Stimulated activated CD8-positive, alpha-beta memory T cell treated with anti-CD3 and anti-CD28 coated beads, Interleukin-15, amount 100 ng/mL, for 1 hour (primary cell): ENCODE results near the gene PRODH.
"Not testable (repeated sequence)": the region's sequence is repeated elsewhere in the genome, so short reads cannot be mapped to it uniquely, and the experiment has no call there.

Experiments used
- DNase-seq: peaks from one replicate; pipeline ENCODE4 v3.0.0-alpha.2; 2020; ENCODE audit warnings: low read depth

The PRODH gene, protein sequence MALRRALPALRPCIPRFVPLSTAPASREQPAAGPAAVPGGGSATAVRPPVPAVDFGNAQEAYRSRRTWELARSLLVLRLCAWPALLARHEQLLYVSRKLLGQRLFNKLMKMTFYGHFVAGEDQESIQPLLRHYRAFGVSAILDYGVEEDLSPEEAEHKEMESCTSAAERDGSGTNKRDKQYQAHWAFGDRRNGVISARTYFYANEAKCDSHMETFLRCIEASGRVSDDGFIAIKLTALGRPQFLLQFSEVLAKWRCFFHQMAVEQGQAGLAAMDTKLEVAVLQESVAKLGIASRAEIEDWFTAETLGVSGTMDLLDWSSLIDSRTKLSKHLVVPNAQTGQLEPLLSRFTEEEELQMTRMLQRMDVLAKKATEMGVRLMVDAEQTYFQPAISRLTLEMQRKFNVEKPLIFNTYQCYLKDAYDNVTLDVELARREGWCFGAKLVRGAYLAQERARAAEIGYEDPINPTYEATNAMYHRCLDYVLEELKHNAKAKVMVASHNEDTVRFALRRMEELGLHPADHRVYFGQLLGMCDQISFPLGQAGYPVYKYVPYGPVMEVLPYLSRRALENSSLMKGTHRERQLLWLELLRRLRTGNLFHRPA

DNA sequence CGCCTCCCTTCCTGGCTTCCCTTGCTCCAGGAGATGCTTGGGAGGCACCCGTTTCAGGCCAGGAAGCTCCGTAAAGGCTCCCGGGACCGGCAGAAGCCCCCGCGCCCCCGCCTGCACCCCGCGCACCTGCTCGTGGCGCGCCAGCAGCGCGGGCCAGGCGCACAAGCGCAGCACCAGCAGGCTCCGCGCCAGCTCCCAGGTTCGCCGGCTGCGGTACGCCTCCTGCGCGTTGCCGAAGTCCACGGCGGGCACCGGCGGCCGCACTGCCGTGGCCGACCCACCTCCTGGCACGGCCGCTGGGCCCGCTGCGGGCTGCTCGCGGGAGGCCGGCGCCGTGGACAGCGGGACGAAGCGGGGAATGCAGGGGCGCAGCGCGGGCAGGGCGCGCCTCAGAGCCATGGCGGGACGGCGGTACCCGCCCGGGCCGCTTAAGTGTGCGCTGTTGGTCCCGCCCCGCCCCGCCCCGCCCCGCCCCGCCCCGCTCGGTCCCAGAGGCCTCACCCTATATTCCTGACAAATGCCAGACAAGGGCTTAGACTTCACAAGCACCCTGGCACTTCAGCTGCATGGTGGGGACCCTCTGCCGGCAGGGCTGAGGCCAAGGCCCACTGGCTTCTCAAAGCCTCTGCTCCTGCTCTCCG lies at the start of gene PRODH:
PRODH (minus strand) TSS at position 405 of the 641 bp plus-strand sequence; CDS start at position 399, 6 bp downstream.
- DNase-seq = no peak

- DNase-seq = no peak
These were observed 49.7 kb upstream of the PRODH start for GRCh38 chr22:18985780-18986179.

GRCh38 chr22:18984564-18984963 lies 48.5 kb upstream of the PRODH start:
- no peak for DNase-seq

GRCh38 chr22:18983120-18983651 lies 47.1 kb upstream of the PRODH start:
- no peak for DNase-seq

GRCh38 chr22:18980829-18981228 lies 44.7 kb upstream of the PRODH start:
- no peak for DNase-seq

DNA sequence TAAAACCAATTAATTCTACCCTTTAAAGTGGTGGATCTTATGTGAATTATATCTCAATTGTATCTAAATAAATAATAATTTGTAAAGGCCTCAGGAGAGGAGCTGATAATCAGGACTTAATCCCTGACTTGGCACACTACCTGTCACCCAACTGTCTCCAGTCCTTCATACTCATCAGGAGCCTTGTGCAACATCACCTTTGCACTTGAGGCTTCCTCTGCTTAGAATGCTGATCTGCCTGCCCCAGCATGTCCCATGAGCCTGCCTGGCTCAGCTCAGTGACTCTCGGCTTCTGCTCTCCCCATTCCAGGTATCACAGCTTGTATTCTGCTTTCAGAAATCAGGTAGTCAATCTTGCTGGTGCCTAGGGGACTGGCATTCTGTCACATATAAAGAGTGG lies 43.9 kb upstream of the PRODH start:
- no peak for DNase-seq

- DNase-seq = no peak
These were observed 42.4 kb upstream of the PRODH start for GRCh38 chr22:18978506-18978905.

- no peak for DNase-seq
These were observed 41.8 kb upstream of the PRODH start for GRCh38 chr22:18977824-18978425.

GRCh38 chr22:18976197-18976751 lies 40.2 kb upstream of the PRODH start:
- no peak for DNase-seq

DNA sequence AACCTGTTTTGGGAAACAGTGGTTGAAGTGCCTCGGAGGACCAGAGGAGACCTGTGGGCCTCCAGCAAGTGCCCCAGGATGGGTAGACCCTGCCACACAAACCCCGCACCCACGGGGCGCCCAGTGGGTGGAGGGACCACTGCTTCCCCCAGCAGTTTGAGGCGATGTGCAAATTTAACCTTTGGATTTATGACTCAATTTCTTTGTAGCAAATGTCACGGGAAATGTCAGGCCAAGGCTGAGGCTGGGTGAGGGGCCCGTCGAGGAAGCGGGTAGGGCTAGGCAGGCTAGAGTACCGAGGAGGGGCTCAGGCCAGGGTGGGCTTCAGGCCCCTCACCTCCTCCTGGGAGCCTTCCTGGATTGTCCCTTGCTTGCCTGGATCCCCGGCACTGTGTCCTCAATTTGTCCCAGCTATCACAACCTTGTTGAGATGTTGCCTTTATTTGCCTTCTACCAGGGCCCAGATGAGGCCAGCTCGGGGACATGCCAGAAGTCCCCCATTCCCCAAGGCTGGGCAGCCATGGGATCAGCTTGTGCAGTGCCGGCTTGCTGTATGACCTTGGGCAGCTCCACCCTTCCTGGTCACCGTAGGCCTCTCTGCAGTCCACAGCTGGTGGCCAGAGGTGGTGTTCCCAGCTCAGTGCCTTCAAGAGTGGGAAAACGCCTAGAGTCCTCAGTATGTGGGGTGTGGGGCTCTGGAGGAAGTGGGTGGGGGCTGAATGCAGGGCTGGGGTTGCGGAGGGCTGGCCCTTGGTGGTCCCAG lies 39.5 kb upstream of the PRODH start:
- DNase-seq = no peak

GRCh38 chr22:18974477-18975180 lies 38.5 kb upstream of the PRODH start:
- DNase-seq = no peak

DNA sequence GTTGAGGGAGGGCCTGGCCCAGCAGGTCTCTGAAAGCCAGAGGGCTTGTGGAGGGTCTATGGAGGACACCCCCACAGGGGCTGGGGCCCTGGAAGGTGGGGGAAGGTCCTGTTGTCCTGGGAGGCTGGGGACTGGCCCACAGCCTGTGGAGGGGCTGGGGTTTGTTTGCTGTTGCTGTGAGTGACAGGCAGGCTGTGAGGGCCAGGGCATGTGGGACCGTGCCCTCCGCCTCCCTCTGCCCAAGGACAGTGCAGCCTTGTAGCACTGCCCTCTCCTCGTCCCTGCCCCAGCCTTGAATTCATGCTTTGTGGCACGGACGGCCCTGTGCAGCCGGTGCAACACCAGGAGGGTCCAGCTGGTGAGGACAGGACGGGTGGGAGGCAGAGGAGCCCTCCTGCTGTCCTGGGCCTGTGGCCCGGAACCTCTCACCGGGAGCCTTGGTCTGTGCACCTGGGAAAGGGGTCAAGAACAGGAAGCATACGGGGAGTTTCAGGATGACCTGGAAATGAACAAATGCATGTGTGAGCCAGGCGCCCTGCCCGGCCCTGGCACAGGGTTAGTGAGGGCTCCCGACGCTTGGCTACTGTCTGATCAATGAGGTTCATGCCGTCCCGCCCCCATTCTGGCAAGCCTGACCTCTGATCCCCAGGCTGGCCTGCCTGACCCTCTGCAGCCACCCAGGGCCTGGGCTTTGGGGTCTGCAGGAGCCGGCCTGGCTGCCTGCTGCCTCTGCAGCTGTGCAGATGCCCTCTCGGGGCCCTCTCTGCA lies 37.4 kb upstream of the PRODH start:
- DNase-seq = no peak

- not testable (repeated sequence) for DNase-seq
These were observed 36.5 kb upstream of the PRODH start for GRCh38 chr22:18972591-18972990.

DNA sequence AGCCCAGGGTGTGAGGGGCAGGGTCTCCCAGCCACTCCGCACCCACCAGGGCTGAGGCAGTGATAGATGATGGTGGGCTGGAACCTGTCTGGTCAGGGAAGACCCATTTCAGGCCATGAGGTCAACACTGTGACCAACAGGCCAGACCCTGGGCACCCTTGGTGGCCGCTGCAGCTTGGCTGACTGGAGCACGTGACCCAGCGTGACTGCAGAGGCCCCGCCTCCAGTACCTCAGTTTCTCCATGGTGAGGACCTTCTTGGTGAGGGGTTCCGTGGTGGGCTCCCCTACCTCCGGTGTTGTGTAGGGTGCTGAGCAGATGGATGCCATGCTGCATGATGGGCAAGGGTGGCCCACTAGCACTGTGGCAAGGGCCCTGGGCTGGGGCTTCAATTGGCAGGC lies 35.9 kb upstream of the PRODH start:
- DNase-seq = not testable (repeated sequence)

- DNase-seq = no peak
These were observed 35.2 kb upstream of the PRODH start for GRCh38 chr22:18971321-18971751.

DNA sequence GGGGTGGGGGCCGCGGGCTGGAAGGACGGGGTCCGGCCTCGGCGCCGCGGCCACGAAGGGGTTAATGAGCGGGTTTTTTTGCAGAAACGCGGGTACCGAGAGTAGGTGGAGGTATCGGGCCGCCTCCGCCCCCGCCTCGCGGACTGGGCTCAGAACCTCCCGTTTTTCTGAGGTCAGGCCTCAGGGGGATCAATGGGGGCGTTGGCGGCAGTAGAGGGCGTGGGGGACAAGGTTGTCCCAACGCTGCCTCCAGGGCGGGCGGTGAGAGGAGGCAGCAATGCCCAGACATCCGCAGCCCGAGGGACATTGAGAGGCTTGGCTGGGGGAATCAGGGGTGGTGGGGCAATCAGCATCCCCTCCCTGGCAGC lies 34.8 kb upstream of the PRODH start:
- DNase-seq = no peak

DNA sequence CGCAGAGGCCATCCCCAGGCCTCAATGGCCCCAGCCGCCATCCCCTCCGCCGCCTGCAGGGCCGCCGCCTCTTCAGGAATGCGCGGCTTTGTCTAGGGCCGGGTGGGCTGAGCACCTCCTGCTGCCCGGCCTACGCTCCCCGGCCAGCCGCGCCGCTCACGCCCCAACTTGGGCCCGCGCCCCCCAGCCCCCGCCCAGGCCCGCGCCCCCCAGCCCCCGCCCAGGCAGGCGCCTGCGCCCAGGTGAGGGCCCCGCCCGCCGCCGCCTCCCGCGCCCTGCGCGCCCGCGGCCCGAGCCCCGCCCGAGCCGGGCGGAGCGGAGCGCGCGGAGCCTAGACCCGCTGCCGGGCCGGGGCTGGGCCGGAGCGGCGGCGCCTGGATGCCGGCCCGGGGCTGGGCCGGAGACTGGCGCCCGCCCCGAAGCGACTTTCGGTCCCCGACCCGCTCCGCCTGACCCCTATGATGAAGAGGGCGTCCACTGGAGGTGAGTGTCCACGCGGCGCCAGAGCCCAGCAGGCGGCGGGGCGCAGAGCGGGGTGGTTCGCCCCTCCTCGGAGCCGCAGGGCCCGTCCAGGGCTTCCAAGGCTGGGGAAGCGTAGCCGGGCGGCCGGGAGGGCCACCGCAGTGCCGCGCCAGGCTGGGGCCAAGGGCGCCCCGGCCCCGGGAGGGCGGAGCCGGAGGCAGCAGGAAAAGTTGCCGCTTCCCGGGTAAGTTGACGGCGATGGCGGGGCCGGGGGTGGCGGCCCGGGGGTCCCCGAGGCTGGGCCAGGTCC lies 34.3 kb upstream of the PRODH start:
- DNase-seq = no peak

GRCh38 chr22:18969158-18969942 lies 33.3 kb upstream of the PRODH start:
- not testable (repeated sequence) for DNase-seq
